ENCODE measurements around the gene ARMH2. TPM values are rescaled to one million over a fixed set of nuclear protein-coding genes. Genes with fewer than 3 reads are reported as not detected.

The ARMH2 gene
- total and polyA plus RNA-seq, 4 experiments from 2014 or later = 0.55 to 4.7 (median 3.1) TPM; not detected in 1

GRCh38 chr6:24823185-24823584, 24.5 kb upstream of the ARMH2 start:
- ChIA-PET POLR2A (ENCODE audit: partially characterized antibody) (interaction anchor here (0.8 to 1.7 kb wide), 3 partner anchors 10 to 315 kb away, joined by 3 read pairs; no protein-coding TSS in a partner anchor), CTCF (ENCODE audit: partially characterized antibody) (interaction anchor here (0.8 to 1.8 kb wide), 3 partner anchors 24 to 204 kb away, joined by 3 to 6 read pairs (median 4); partner anchors contain the start of gene ARMH2)
- Mint-ChIP-seq H3K4me3 (no peak overlapping the region), H3K9me3 (peaks cover 0 to 8% (median 0%) of the 10 kb centered on the region in 8 donors), H3K36me3 (peaks cover 63 to 80% of the 10 kb centered on the region in 2 donors), H3K27ac (no peak overlapping the region), H3K27me3 (no peaks in the 10 kb centered on the region), H3K4me1 (peaks cover 3 to 13% (median 10%) of the 10 kb centered on the region in 4 donors)
- H3K36me3 ChIP-seq (ENCODE audit: insufficient read depth, low read length) = peaks cover 74% of the 10 kb centered on the region
- H3K4me1 ChIP-seq (ENCODE audit: insufficient read depth, low read length) = no peaks in the 10 kb centered on the region
- no peaks in the 10 kb centered on the region for H3K9me3 ChIP-seq (ENCODE audit: control insufficient read depth in 1 of 2, low read length in 2 of 2)
- no peak overlapping the region for H3K4me3 ChIP-seq (ENCODE audit: low read length in 2 of 2)
- no peak overlapping the region for H3K27ac ChIP-seq (ENCODE audit: low read depth, low read length)
- intact Hi-C loops (cut with micrococcal nuclease) = no loop called here
- DNase-seq = no peak
- H3K27me3 ChIP-seq (ENCODE audit: insufficient read depth, low read length) = no peaks in the 10 kb centered on the region

GRCh38 chr6:24822696-24823095, 24.0 kb upstream of the ARMH2 start:
- Mint-ChIP-seq H3K4me3 (no peak overlapping the region), H3K9me3 (peaks cover 0 to 4% (median 0%) of the 10 kb centered on the region in 8 donors), H3K27ac (peak overlapping the region in 1 of 7 donors; percentile 61), H3K36me3 (peaks cover 63 to 79% of the 10 kb centered on the region in 2 donors), H3K4me1 (peaks cover 4 to 12% (median 8%) of the 10 kb centered on the region in 4 donors), H3K27me3 (no peaks in the 10 kb centered on the region)
- Histone ChIP-seq H3K27me3 (ENCODE audit: insufficient read depth, low read length) (no peaks in the 10 kb centered on the region), H3K27ac (ENCODE audit: low read depth, low read length) (no peak overlapping the region), H3K4me3 (ENCODE audit: low read length in 2 of 2) (no peak overlapping the region), H3K4me1 (ENCODE audit: insufficient read depth, low read length) (no peaks in the 10 kb centered on the region), H3K9me3 (ENCODE audit: control insufficient read depth in 1 of 2, low read length in 2 of 2) (no peaks in the 10 kb centered on the region), H3K36me3 (ENCODE audit: insufficient read depth, low read length) (peaks cover 74% of the 10 kb centered on the region)
- intact Hi-C loops (cut with micrococcal nuclease) = no loop called here
- ChIA-PET CTCF (ENCODE audit: partially characterized antibody) (interaction anchor here (0.8 kb wide), 1 partner anchor 24 kb away, joined by 3 read pairs; the partner anchor contains the start of gene ARMH2), POLR2A (ENCODE audit: partially characterized antibody) (no interaction called here)
- no peak for DNase-seq

- Histone ChIP-seq H3K27me3 (ENCODE audit: insufficient read depth, low read length) (no peaks in the 10 kb centered on the region), H3K4me1 (ENCODE audit: insufficient read depth, low read length) (no peaks in the 10 kb centered on the region), H3K4me3 (ENCODE audit: low read length in 2 of 2) (no peak overlapping the region), H3K27ac (ENCODE audit: low read depth, low read length) (no peak overlapping the region), H3K36me3 (ENCODE audit: insufficient read depth, low read length) (peaks cover 68% of the 10 kb centered on the region), H3K9me3 (ENCODE audit: control insufficient read depth in 1 of 2, low read length in 2 of 2) (no peaks in the 10 kb centered on the region)
- Mint-ChIP-seq H3K27me3 (no peaks in the 10 kb centered on the region), H3K27ac (peak overlapping the region in 5 of 7 donors; percentile 14 to 47 (median 40)), H3K4me3 (no peak overlapping the region), H3K36me3 (peaks cover 58 to 73% of the 10 kb centered on the region in 2 donors), H3K9me3 (peaks cover 0 to 2% (median 0%) of the 10 kb centered on the region in 8 donors), H3K4me1 (peaks cover 4 to 9% (median 7%) of the 10 kb centered on the region in 4 donors)
- ChIA-PET CTCF (ENCODE audit: partially characterized antibody) (interaction anchor here (0.8 kb wide), 1 partner anchor 25 kb away, joined by 3 read pairs; no protein-coding TSS in a partner anchor), POLR2A (ENCODE audit: partially characterized antibody) (interaction anchor here (1.3 kb wide), 1 partner anchor 14 kb away, joined by 4 read pairs; no protein-coding TSS in a partner anchor)
- DNase-seq = no peak
- intact Hi-C loops (cut with micrococcal nuclease) = no loop called here
Observed at GRCh38 chr6:24821860-24822444, 23.2 kb upstream of the ARMH2 start.

GRCh38 chr6:24818346-24818745, 19.6 kb upstream of the ARMH2 start:
- CTCF ChIA-PET (ENCODE audit: partially characterized antibody) = interaction anchor here (1.2 to 1.9 kb wide), 3 partner anchors 8 to 15 kb away, joined by 3 to 4 read pairs (median 4); no protein-coding TSS in a partner anchor

GRCh38 chr6:24809728-24810127, 11.0 kb upstream of the ARMH2 start:
- peaks cover 0 to 1% (median 0%) of the 10 kb centered on the region in 4 donors for H3K4me1 Mint-ChIP-seq
- no peaks in the 10 kb centered on the region for H3K4me1 ChIP-seq (ENCODE audit: insufficient read depth, low read length)
- H3K4me3 Mint-ChIP-seq = no peak overlapping the region
- H3K27me3 Mint-ChIP-seq = no peaks in the 10 kb centered on the region
- H3K9me3 ChIP-seq (ENCODE audit: control insufficient read depth in 1 of 2, low read length in 2 of 2) = no peaks in the 10 kb centered on the region
- peaks cover 61% of the 10 kb centered on the region for H3K36me3 ChIP-seq (ENCODE audit: insufficient read depth, low read length)
- H3K27me3 ChIP-seq (ENCODE audit: insufficient read depth, low read length) = no peaks in the 10 kb centered on the region
- H3K36me3 Mint-ChIP-seq = peaks cover 40 to 62% of the 10 kb centered on the region in 2 donors
- POLR2A ChIA-PET (ENCODE audit: partially characterized antibody) = interaction anchor here (0.9 kb wide), 1 partner anchor 11 kb away, joined by 4 read pairs; the partner anchor contains the start of gene ARMH2
- intact Hi-C loops (cut with micrococcal nuclease) = no loop called here
- no peak for DNase-seq
- H3K4me3 ChIP-seq (ENCODE audit: low read length in 2 of 2) = no peak overlapping the region
- no peaks in the 10 kb centered on the region for H3K9me3 Mint-ChIP-seq
- CTCF ChIA-PET (ENCODE audit: partially characterized antibody) = interaction anchor here (1.6 kb wide), 1 partner anchor 9 kb away, joined by 4 read pairs; no protein-coding TSS in a partner anchor
- H3K27ac Mint-ChIP-seq = peak overlapping the region in 5 of 7 donors; percentile 48 to 88 (median 64)
- no peak overlapping the region for H3K27ac ChIP-seq (ENCODE audit: low read depth, low read length)

More at GRCh38 chr6:24818346-24818745, 19.6 kb upstream of the ARMH2 start:
- peaks cover 0 to 2% (median 0%) of the 10 kb centered on the region in 8 donors for H3K9me3 Mint-ChIP-seq
- no peak for DNase-seq
- H3K36me3 Mint-ChIP-seq = peaks cover 32 to 42% of the 10 kb centered on the region in 2 donors
- H3K4me1 Mint-ChIP-seq = peaks cover 1 to 7% (median 5%) of the 10 kb centered on the region in 4 donors
- POLR2A ChIA-PET (ENCODE audit: partially characterized antibody) = no interaction called here
- peak overlapping the region in 1 of 8 donors; percentile 8 for H3K4me3 Mint-ChIP-seq
- no peaks in the 10 kb centered on the region for H3K4me1 ChIP-seq (ENCODE audit: insufficient read depth, low read length)
- H3K9me3 ChIP-seq (ENCODE audit: control insufficient read depth in 1 of 2, low read length in 2 of 2) = no peaks in the 10 kb centered on the region
- H3K36me3 ChIP-seq (ENCODE audit: insufficient read depth, low read length) = peaks cover 40% of the 10 kb centered on the region
- H3K27me3 ChIP-seq (ENCODE audit: insufficient read depth, low read length) = no peaks in the 10 kb centered on the region
- intact Hi-C loops (cut with micrococcal nuclease) = no loop called here
- H3K27ac ChIP-seq (ENCODE audit: low read depth, low read length) = no peak overlapping the region
- H3K4me3 ChIP-seq (ENCODE audit: low read length in 2 of 2) = no peak overlapping the region
- no peaks in the 10 kb centered on the region for H3K27me3 Mint-ChIP-seq
- peak overlapping the region in 4 of 7 donors; percentile 4 to 70 (median 34) for H3K27ac Mint-ChIP-seq

GRCh38 chr6:24807584-24807983, 8.9 kb upstream of the ARMH2 start:
- H3K36me3 Mint-ChIP-seq = peaks cover 46 to 78% of the 10 kb centered on the region in 2 donors

More at GRCh38 chr6:24807584-24807983, 8.9 kb upstream of the ARMH2 start:
- H3K36me3 ChIP-seq (ENCODE audit: insufficient read depth, low read length) = peaks cover 68% of the 10 kb centered on the region
- H3K4me3 ChIP-seq (ENCODE audit: low read length in 2 of 2) = no peak overlapping the region
- Mint-ChIP-seq H3K4me3 (no peak overlapping the region), H3K27me3 (no peaks in the 10 kb centered on the region), H3K27ac (peak overlapping the region in 3 of 7 donors; percentile 16 to 38 (median 21)), H3K4me1 (peaks cover 0 to 1% (median 0%) of the 10 kb centered on the region in 4 donors), H3K9me3 (peaks cover 0 to 1% (median 0%) of the 10 kb centered on the region in 8 donors)
- H3K4me1 ChIP-seq (ENCODE audit: insufficient read depth, low read length) = no peaks in the 10 kb centered on the region
- ChIA-PET CTCF (ENCODE audit: partially characterized antibody) (interaction anchor here (1.0 to 1.1 kb wide), 3 partner anchors 11 to 219 kb away, joined by 3 to 4 read pairs (median 3); no protein-coding TSS in a partner anchor), POLR2A (ENCODE audit: partially characterized antibody) (interaction anchor here (1.2 kb wide), 1 partner anchor 25 kb away, joined by 3 read pairs; no protein-coding TSS in a partner anchor)
- H3K9me3 ChIP-seq (ENCODE audit: control insufficient read depth in 1 of 2, low read length in 2 of 2) = no peaks in the 10 kb centered on the region
- intact Hi-C loops (cut with micrococcal nuclease) = no loop called here
- DNase-seq = no peak
- H3K27me3 ChIP-seq (ENCODE audit: insufficient read depth, low read length) = no peaks in the 10 kb centered on the region
- H3K27ac ChIP-seq (ENCODE audit: low read depth, low read length) = no peak overlapping the region
